GM23248 (cell line): ENCODE measurements around the gene CD1D.

Experiments
- EZH2 ChIP-seq: fragments of 200-600 bp; sonication (generic); IDR thresholded peaks from 2 replicates; pipeline ENCODE4 v1.6.1; 2018; ENCODE audit warnings: antibody characterized with exemption, mild to moderate bottlenecking; ENCODE audit not compliant: insufficient read depth, poor library complexity, severe bottlenecking
- EZH2phosphoT487 ChIP-seq: fragments of 200-600 bp; sonication (generic); IDR thresholded peaks from 2 replicates; pipeline ENCODE4 v1.6.1; 2018; ENCODE audit warnings: antibody characterized with exemption, moderate library complexity, mild to moderate bottlenecking, low read depth; ENCODE audit not compliant: insufficient read depth

- TF ChIP-seq EZH2 (no peak), EZH2phosphoT487 (no peak)
These were observed 28.0 kb downstream of the CD1D start for GRCh38 chr1:158208586-158209116.
